GM23248 (cell line): ENCODE data around the gene KMT2A. TPM values are rescaled to one million over a fixed set of nuclear protein-coding genes. Genes with fewer than 3 reads are reported as not detected.

Source experiments
- DNase-seq: peaks from one replicate; pipeline ENCODE4 v3.0.0-alpha.2; 2015
- H2AFZ ChIP-seq: fragments of 200-600 bp; sonication (generic); 2 replicates; pipeline ENCODE4 v1.6.1; 2016; ENCODE audit warnings: antibody characterized with exemption
- H3F3A ChIP-seq: fragments of 200-600 bp; sonication (generic); 2 replicates; pipeline ENCODE4 v1.6.1; 2016; ENCODE audit warnings: mild to moderate bottlenecking, antibody characterized with exemption, mixed run types; ENCODE audit not compliant: insufficient read depth
- H3K27ac ChIP-seq: fragments of 200-600 bp; sonication (generic); 2 replicates; pipeline ENCODE4 v1.5.1; 2016; ENCODE audit warnings: mild to moderate bottlenecking
- H3K27me3 ChIP-seq: fragments of 200-600 bp; sonication (generic); replicated peaks from 2 replicates; pipeline ENCODE4 v1.6.1; 2016; ENCODE audit warnings: mild to moderate bottlenecking; ENCODE audit not compliant: insufficient read depth
- H3K36me3 ChIP-seq: fragments of 200-600 bp; sonication (generic); 2 replicates; pipeline ENCODE4 v1.6.1; 2016; ENCODE audit warnings: low read depth, mild to moderate bottlenecking
- H3K4me1 ChIP-seq: fragments of 200-600 bp; sonication (generic); 2 replicates; pipeline ENCODE4 v1.6.1; 2016; ENCODE audit warnings: mild to moderate bottlenecking; ENCODE audit not compliant: insufficient read depth
- H3K4me2 ChIP-seq: fragments of 200-600 bp; sonication (generic); one replicate; pipeline ENCODE4 v1.6.1; 2016; ENCODE audit warnings: mild to moderate bottlenecking; ENCODE audit not compliant: unreplicated experiment
- H3K4me3 ChIP-seq: fragments of 200-600 bp; sonication (generic); 2 replicates; pipeline ENCODE4 v1.5.1; 2016; ENCODE audit warnings: mild to moderate bottlenecking
- H3K79me2 ChIP-seq: fragments of 200-600 bp; sonication (generic); 2 replicates; pipeline ENCODE4 v1.6.1; 2016; ENCODE audit warnings: mild to moderate bottlenecking; ENCODE audit not compliant: insufficient read depth
- H3K9ac ChIP-seq: fragments of 200-600 bp; sonication (generic); 2 replicates; pipeline ENCODE4 v1.6.1; 2016; ENCODE audit warnings: mild to moderate bottlenecking
- H3K9me2 ChIP-seq: fragments of 200-600 bp; sonication (generic); 2 replicates; pipeline ENCODE4 v1.6.1; 2016; ENCODE audit warnings: mixed run types, mild to moderate bottlenecking, moderate library complexity; ENCODE audit not compliant: insufficient read depth
- H3K9me3 ChIP-seq: fragments of 200-600 bp; sonication (generic); one replicate; pipeline ENCODE4 v1.6.1; 2017; ENCODE audit warnings: low read depth
- H4K20me1 ChIP-seq: fragments of 200-600 bp; sonication (generic); 2 replicates; pipeline ENCODE4 v1.6.0; 2016; ENCODE audit not compliant: insufficient read depth
- EZH2 ChIP-seq: fragments of 200-600 bp; sonication (generic); IDR thresholded peaks from 2 replicates; pipeline ENCODE4 v1.6.1; 2018; ENCODE audit warnings: antibody characterized with exemption, mild to moderate bottlenecking; ENCODE audit not compliant: insufficient read depth, poor library complexity, severe bottlenecking
- EZH2phosphoT487 ChIP-seq: fragments of 200-600 bp; sonication (generic); IDR thresholded peaks from 2 replicates; pipeline ENCODE4 v1.6.1; 2018; ENCODE audit warnings: antibody characterized with exemption, moderate library complexity, mild to moderate bottlenecking, low read depth; ENCODE audit not compliant: insufficient read depth
- WGBS, 2 experiments: methylation state at CpG; one replicate each; pipeline ENCODE4 v1.1.6; 2015 to 2017; ENCODE audit warnings: low lambda C conversion rate in 2 of 2, low coverage in 1 of 2; ENCODE audit errors: missing lambda C conversion rate in 2 of 2; 5-methylcytosine and 5-hydroxymethylcytosine counted together
- in situ Hi-C: fragments of 300-500 bp; cut with MboI; formaldehyde crosslinking; loops from 2 replicates; pipeline ENCODE4 v1.15.0; 2020
- polyA plus RNA-seq: library from polyadenylated mRNA; unstranded; fragments of >200 nt; fragmentation: Nextera tagmentation; extraction: Ambion mirVana; gene quantifications from 2 replicates; pipeline ENCODE4 v1.2.1, GENCODE V29; 2016
- total RNA-seq: library from RNA; depleted of rRNA; stranded (reverse); fragments of >200 nt; shearing (Covaris generic); gene quantifications from 2 replicates; pipeline ENCODE4 v1.2.3, GENCODE V29; 2014; rRNA removed

Gene KMT2A
- total RNA-seq (19.1 TPM in 2 replicates), polyA plus RNA-seq (7.6 and 8.1 TPM in 2 replicates)

DNA sequence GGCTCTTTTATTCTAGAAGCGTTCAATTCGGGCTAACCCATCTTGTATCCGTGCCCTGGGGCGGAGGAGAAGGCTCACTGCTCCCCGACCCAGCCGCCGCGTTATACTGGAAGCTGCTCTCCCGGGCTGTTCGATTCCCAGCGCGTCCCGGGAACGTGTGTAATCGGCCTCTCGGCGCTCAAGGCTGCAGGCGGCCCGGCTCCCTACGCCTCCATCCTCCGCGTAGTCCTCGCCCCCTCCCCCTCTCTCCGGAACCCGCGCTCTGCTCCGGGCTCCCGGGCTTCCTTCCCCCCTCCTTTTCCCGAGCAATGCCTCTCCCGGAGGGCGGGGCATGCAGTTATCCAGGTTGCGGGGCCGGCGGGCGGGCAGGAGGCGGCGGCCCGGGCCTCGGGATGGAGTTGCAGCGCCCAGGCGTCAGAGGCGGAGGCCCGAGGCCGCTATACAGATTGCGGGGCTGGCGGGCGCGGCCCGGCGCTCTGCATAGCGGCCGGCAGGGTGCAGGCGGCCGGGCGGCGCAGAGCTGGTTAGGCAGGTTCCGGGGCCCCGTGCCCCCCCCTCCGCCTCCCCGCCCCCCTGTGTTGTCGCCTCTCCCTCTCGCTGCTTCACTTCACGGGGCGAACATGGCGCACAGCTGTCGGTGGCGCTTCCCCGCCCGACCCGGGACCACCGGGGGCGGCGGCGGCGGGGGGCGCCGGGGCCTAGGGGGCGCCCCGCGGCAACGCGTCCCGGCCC is at the start of gene KMT2A:
Gene KMT2A, plus strand, starts transcription at position 600 of the 732 bp plus-strand sequence. Its CDS starts 21 bp downstream, at position 621.
- Histone ChIP-seq H3K9ac (peak within 1 kb of the TSS; percentile 96), H3K9me2 (no peaks in the 10 kb centered on the region), H3K4me1 (peaks cover 19% of the 10 kb centered on the region), H3K4me3 (peak within 1 kb of the TSS; percentile 77), H4K20me1 (peaks cover 22% of the 10 kb centered on the region), H3K27me3 (no peaks in the 10 kb centered on the region), H2AFZ (peak within 1 kb of the TSS; percentile 81), H3F3A (peaks cover 14% of the 10 kb centered on the region), H3K9me3 (no peaks in the 10 kb centered on the region), H3K36me3 (no peaks in the 10 kb centered on the region), H3K79me2 (peaks cover 45% of the 10 kb centered on the region), H3K27ac (peak within 1 kb of the TSS; percentile 76), H3K4me2 (peak within 1 kb of the TSS; percentile 94)
- no peak for TF ChIP-seq EZH2phosphoT487
- TF ChIP-seq EZH2: no peak
- DNase-seq: peak; percentile 97
- 1% methylated on average over 26 to 66 of the region's 83 CpGs for WGBS, 2 experiments
- in situ Hi-C loops: no loop called here

DNA sequence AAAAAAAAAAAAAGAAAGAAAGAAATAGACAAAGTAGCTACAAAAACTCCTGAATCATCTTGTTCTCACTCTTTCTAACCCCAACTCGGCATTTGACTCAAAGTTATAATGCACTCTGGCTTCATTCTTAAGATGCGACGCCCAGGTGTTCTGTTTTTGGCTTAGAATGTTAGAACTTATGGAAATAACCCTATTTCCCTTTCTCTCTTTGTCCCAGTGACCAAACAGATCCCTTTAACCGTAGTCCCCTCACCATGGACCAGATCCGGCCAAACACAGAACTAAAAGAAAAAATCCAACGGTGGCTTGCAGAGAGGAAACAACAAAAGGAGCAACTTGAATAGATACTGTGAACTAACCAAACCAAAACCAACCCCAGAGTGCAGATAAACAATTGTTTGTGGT is 40.2 kb upstream of the KMT2A start:
- no peaks in the 10 kb centered on the region for H3K9me2 ChIP-seq
- TF ChIP-seq EZH2phosphoT487 (no peak), EZH2 (no peak)
- no peaks in the 10 kb centered on the region for H3K9me3 ChIP-seq
- H3K4me2 ChIP-seq: no peak overlapping the region
- H3F3A ChIP-seq: peaks cover 36% of the 10 kb centered on the region
- no peak overlapping the region for H3K27ac ChIP-seq
- H2AFZ ChIP-seq: no peak overlapping the region
- H3K4me3 ChIP-seq: no peak overlapping the region
- no peaks in the 10 kb centered on the region for H3K79me2 ChIP-seq
- 0 out of 2 replicates have a peak, but pooled peaks cover 3% of the 10 kb centered on the region for H3K4me1 ChIP-seq
- in situ Hi-C loops: no loop called here
- no peaks in the 10 kb centered on the region for H3K27me3 ChIP-seq
- peaks cover 42% of the 10 kb centered on the region; the same call in 1 of the 2 replicates for H3K36me3 ChIP-seq
- WGBS, 2 experiments: 89 to 90% methylated on average over 6 of the region's 6 CpGs
- no peak for DNase-seq
- no peaks in the 10 kb centered on the region for H4K20me1 ChIP-seq
- no peak overlapping the region for H3K9ac ChIP-seq

DNA sequence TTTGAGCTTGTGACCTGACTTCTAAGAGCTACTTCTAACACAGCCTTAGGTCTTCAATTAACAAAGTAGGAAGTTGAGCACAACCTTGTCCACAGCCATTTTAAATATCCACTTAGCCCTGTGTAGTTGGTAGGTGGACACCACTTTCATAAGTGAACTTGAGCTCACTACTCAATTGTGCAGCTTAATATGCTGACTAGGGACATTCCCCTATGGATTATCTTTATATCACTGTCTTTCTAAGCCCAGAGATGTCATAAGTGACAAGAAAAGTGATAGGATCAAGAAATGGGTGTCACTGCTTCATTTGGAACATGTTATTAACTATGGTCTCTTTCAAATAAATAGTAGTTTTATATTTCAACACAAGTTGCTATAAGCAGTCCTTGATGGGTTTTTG is 38.8 kb upstream of the KMT2A start:
- H3K27me3 ChIP-seq: no peaks in the 10 kb centered on the region
- H3K27ac ChIP-seq: no peak overlapping the region
- H3K36me3 ChIP-seq: peaks cover 35% of the 10 kb centered on the region; the same call in 1 of the 2 replicates
- peaks cover 9% of the 10 kb centered on the region; the same call in 1 of the 2 replicates for H3K79me2 ChIP-seq
- no peak overlapping the region for H2AFZ ChIP-seq
- no peaks in the 10 kb centered on the region for H4K20me1 ChIP-seq
- H3K4me1 ChIP-seq: peaks cover 3% of the 10 kb centered on the region; the same call in 1 of the 2 replicates
- in situ Hi-C loops: no loop called here
- DNase-seq: no peak
- no peak overlapping the region for H3K4me2 ChIP-seq
- H3K4me3 ChIP-seq: no peak overlapping the region
- peaks cover 38% of the 10 kb centered on the region for H3F3A ChIP-seq
- H3K9ac ChIP-seq: 0 out of 2 replicates have a peak overlapping the region, but pooled peaks have one; percentile 3
- H3K9me2 ChIP-seq: no peaks in the 10 kb centered on the region
- TF ChIP-seq EZH2: no peak
- no peak for TF ChIP-seq EZH2phosphoT487
- no peaks in the 10 kb centered on the region for H3K9me3 ChIP-seq

- peaks cover 46% of the 10 kb centered on the region for H3F3A ChIP-seq
- TF ChIP-seq EZH2 (no peak), EZH2phosphoT487 (no peak)
- in situ Hi-C loops: no loop called here
- peaks cover 24% of the 10 kb centered on the region for H3K79me2 ChIP-seq
- no peaks in the 10 kb centered on the region for H4K20me1 ChIP-seq
- H3K4me2 ChIP-seq: no peak overlapping the region
- WGBS, 2 experiments: 51 to 59% methylated on average over 3 of the region's 3 CpGs
- H3K27me3 ChIP-seq: no peaks in the 10 kb centered on the region
- peaks cover 29% of the 10 kb centered on the region; the same call in 1 of the 2 replicates for H3K36me3 ChIP-seq
- no peak overlapping the region; the same call in 1 of the 2 replicates for H3K9ac ChIP-seq
- peak overlapping the region; percentile 11; the same call in 1 of the 2 replicates for H3K27ac ChIP-seq
- peaks cover 15% of the 10 kb centered on the region for H3K4me1 ChIP-seq
- no peaks in the 10 kb centered on the region for H3K9me2 ChIP-seq
- no peaks in the 10 kb centered on the region for H3K9me3 ChIP-seq
- no peak overlapping the region for H3K4me3 ChIP-seq
- DNase-seq: peak; percentile 24
- no peak overlapping the region for H2AFZ ChIP-seq
These were observed 37.3 kb upstream of the KMT2A start for GRCh38 chr11:118398791-118399559.
